Measurements from ENCODE around the gene NDFIP2. TPM values are rescaled to one million over a fixed set of nuclear protein-coding genes. Genes with fewer than 3 reads are reported as not detected.

Gene NDFIP2
- 68.7 and 128 TPM in 2 replicates for total RNA-seq

- peak; percentile 74 for DNase-seq (ENCODE audit: low read depth)
Measured at GRCh38 chr13:79480954-79481684, at the start of gene NDFIP2. Gene NDFIP2, plus strand, starts transcription at chr13:79481155. Its CDS starts 49 bp downstream, at chr13:79481204.

DNA sequence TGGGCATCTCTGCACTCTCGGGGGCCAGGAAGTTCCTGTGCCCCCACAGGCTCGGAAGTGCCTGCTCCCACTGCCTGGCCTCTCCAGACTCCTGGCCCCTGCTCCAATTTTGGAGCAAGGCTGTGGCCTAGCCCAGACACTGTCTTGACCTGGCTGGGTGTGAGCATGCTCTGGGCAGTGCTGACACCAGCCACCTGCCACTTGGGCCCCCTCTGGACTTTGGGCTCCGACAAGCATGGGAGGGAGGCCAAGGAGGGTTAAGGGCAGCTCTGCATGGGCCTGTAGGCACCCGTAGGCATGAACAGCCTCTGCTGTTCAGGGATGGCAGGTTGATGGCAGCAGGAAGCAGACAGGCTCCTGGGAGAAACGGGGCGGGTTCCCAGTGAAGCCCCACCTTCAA is 48.9 kb upstream of the NDFIP2 start:
- DNase-seq (ENCODE audit: low read depth): no peak

DNA sequence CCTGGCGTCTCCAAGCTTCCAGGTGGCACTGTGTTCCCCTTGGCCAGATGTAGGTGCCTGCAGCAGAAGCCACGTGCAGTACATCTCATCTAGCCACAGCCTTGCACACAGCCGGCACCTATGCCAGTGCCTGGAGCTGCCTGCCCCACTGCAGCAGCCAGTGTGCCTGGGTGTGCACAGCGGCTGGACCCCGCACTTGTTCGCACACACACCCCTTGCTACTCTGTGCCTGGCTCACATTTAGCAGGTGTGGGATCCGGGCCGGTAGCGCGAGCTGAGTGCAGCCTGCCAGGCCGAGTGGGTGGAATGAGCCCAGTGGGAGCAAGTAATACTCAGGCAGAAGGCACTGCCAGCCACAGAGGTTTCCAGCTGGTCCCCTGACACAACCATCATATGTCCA is 48.0 kb upstream of the NDFIP2 start:
- DNase-seq (ENCODE audit: low read depth): no peak

- no peak for DNase-seq (ENCODE audit: low read depth)
Measured at GRCh38 chr13:79434556-79434955, 46.4 kb upstream of the NDFIP2 start.

DNA sequence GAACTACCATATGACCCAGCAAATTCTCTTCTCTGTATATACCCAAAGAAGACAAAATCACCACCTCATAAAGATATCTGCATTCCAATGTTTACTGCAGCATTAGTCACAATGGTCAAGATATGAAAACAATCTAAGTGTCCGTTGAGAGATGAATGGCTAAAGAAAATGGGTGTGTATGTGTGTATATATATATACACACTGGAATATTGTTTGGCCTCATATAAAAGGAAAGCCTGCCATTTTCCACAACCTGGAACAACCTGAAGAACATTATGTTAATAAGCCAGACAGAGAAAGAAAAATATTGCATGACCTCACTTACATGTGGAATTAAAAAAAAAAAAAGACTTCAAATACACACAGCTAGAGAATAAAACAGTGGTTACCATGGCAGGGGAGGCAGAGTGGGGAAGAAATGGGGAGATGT is 45.4 kb upstream of the NDFIP2 start:
- peak; percentile 9 for DNase-seq (ENCODE audit: low read depth)

DNA sequence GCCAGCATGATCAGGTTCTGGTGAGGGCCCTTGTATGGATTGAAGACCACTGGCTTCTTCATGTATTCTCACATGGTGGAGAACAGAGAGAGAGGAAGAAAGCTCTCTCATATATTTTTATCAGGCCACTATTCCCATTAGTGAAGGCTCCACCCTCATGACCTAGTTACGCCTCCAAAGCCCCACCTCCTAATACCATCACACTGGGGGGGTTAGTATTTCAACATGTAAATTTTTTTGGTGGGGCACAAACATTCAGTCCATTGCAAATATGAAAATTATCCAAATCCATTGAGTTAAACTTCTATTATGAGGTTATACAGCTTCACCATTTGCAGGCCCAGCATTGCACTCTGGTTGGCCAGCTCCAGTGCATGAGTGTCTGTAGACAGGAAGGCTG is 41.7 kb upstream of the NDFIP2 start:
- no peak for DNase-seq (ENCODE audit: low read depth)

DNA sequence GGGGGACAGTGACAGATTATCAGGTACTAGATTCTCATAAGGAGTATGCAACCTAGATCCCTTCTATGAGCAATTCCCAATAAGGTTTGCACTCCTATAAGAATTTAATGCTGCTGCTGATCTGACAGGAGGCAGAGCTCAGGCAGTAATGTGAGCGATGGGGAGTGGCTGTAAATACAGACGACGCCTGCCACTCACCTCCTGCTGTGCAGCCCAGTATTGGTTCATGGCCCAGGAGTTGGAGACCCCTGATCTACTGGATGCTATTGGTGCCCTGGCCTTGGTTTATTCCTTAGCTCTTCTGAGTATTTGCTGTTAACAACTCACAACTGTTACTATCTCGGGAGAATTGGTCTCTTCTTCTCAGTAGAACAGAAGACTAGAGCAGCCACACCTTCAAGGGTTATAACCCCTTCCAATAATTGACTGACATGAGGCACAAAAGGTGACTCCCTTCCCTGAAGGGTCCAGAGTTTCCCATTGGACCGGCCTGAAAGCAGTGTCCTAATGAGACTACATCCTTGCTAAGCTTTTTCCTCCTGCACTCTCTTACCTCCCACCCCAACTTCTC is 39.9 kb upstream of the NDFIP2 start:
- DNase-seq (ENCODE audit: low read depth): no peak

DNA sequence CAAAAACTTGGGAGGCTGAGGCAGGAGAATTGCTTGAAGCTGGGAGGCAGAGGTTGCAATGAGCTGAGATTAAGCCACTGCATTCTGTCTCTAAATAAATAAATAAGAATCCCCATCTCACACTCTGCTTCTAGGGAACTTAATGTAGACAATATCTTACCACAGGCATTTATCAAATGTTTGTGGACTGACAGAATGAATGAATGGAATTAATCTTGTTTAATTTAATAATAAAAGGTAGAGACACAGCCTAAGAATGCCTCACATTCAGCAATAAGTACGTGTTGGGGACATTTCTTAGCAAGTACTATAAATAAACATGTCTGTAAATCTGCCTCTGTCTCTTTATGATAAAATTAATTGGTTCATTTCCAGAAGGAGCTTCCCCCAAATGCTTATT is 38.7 kb upstream of the NDFIP2 start:
- DNase-seq (ENCODE audit: low read depth): no peak

GRCh38 chr13:79442706-79443105 is 38.2 kb upstream of the NDFIP2 start:
- no peak for DNase-seq (ENCODE audit: low read depth)

DNA sequence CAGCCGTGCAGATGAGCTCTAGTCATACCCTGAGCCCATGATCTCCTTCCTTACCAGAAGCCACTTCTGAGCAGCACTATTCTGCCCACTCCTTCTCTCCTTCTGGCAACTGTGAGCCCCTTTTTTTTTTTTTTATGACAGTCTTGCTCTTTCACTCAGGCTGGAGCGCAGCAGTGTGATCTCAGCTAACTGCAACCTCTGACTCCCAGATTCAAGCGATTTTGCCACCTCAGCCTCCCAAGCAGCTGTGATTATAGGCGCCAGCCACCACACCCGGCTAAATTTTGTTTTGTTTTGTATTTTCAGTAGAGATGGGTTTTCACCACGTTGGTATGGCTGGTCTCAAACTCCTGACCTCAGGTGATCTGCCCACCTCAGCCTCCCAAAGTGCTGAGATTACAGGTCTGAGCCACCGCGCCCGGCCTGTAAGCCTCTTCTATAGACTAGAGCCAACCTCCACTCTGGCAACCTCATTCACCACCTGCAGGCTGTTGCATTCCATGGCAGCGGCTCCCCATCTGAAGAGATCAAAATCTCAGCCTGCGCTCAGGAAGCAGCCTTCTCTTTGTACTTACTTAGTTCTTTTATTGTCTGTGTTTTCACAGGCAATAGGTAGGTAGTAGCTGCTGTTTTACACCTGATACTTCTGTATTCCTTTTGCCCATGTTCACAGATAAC is 34.8 kb upstream of the NDFIP2 start:
- DNase-seq (ENCODE audit: low read depth): no peak

DNA sequence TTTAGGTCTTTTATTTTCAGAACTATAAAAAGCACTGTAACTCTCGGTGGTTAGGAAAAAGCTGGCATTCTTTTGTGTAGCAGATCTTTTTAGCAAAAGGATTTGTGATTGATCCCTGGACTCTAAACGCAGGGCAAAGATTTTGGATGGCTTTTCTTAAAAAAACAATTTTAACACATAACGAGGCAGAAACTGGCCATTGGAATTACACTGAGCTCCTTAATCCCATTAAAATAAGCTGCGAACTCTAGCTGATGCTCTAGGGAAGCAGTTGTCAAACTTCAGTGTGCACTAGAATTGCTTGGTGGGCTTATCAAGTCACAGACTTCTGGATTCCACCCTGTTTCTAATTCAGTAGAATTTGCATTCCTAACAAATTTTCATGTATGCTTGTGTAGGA is 33.8 kb upstream of the NDFIP2 start:
- DNase-seq (ENCODE audit: low read depth): no peak

- DNase-seq (ENCODE audit: low read depth): no peak
Measured at GRCh38 chr13:79447741-79448140, 33.2 kb upstream of the NDFIP2 start.

- peak; percentile 7 for DNase-seq (ENCODE audit: low read depth)
Measured at GRCh38 chr13:79448413-79448812, 32.5 kb upstream of the NDFIP2 start.

GRCh38 chr13:79450110-79450509 is 30.8 kb upstream of the NDFIP2 start:
- no peak for DNase-seq (ENCODE audit: low read depth)

- DNase-seq (ENCODE audit: low read depth): peak; percentile 95
Measured at GRCh38 chr13:79451500-79451962, 29.4 kb upstream of the NDFIP2 start.

- DNase-seq (ENCODE audit: low read depth): no peak
Measured at GRCh38 chr13:79452239-79452913, 28.6 kb upstream of the NDFIP2 start.

- DNase-seq (ENCODE audit: low read depth): peak; percentile 22
Measured at GRCh38 chr13:79455331-79455730, 25.6 kb upstream of the NDFIP2 start.

DNA sequence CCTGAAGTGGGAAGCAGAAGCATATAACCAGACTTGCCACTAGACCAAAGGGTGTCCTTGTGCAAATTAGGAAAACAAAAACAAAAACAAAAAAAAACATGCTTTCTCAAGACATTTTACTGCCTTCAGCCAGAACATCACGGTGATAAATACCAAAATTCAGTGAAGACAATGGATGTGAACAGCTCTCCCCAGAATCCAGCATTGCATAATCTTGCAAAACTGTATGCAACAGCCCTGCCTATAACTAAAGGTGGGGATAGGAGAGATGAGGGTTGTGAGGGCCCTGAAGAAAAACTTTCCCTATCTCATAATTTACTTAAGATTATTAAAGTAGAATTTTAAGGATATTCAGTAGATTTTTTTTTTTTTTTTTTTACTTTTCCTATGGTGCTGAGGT is 24.9 kb upstream of the NDFIP2 start:
- DNase-seq (ENCODE audit: low read depth): no peak

DNA sequence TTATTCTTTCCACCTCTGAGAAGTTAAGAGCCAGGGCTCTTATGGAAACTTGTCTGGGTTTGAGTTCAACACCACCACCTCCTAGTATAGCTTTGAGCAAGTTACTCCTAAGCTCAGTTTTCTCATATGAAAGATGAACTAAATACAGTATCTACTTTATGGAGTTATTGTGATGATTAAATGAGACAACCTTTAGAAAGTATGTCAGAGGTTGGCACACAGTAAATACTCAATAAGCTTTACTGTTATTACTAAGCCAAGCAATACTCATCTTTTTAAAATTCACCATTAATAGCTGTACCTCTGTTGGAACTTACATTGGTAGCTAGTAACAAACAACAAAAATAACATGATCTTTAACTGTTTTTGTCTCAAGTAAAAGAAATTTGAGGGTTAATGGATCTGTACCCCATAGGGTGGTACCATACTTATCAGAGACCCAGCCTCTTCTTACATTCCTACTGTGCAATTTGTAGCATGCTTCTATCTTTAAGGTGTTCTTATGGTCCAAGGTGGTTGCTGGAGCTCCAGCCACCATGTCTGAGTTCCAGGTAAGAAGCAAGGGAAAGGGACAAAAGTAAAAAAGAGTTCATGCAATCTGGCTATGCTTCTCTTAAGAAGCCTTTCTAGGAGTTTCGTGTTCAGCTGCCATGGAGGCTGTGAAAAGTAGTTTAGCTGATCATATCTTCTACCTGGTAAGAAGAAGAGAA is 24.1 kb upstream of the NDFIP2 start:
- DNase-seq (ENCODE audit: low read depth): no peak

DNA sequence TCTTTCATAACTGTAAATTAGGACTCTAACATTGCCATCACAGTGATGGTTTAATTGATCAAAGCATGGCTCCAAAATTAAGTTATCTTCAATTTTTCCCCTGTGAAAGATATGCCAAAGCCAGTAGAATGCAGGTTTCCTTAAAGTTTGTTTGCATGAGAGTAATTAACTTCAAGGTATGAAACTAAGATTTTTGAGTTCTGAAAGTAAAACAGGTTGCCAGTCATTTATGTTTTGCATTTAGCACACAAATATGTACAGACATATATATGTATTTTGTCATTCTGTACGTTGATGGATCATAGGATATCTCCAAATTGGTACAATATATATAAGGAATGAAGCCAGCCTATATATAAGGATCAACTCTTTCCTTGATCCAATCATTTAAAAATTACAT is 23.6 kb upstream of the NDFIP2 start:
- DNase-seq (ENCODE audit: low read depth): no peak

DNA sequence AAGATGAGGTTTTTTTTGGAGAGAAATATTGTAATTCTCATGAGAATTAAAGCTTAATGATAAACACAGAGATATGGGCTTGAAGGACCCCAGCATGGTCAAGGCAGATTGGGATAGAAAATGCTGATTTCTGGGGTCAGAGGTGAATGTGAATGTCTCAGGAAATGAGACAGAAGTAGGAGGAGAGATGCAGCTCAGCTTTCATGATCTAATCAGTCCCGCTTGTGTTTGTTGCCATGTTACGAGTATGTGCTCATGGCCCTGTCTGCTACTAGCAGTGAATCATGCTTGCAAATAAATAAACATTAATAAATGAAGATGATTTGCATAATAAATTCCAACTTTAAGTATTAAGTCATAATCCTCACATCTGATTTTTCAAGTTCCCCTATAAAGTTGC is 23.0 kb upstream of the NDFIP2 start:
- peak; percentile 31 for DNase-seq (ENCODE audit: low read depth)

DNA sequence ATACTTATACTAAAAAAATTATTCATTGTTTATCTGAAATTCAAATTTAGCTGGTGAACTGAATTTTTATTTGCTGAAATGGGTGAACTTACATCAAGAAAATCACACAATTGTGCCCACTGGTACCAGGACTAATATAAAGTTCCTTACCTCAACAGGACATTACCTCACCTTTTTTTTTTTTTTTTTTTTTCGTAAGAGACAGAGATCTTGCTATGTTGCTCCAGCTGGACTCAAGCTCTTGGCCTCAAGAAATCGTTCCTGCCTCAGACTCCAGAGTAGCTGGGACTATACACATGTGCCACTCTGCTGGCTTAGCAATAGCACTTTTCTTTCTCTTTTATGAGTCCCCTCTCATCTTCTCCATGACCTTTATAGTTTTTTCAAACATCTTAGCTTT is 22.5 kb upstream of the NDFIP2 start:
- DNase-seq (ENCODE audit: low read depth): no peak

Measured in renal cortical epithelial cell (primary cell).